ENCODE results near the gene TRDN. TPM values are rescaled to one million over a fixed set of nuclear protein-coding genes. Genes with fewer than 3 reads are reported as not detected.

Gene TRDN
- polyA plus RNA-seq, 1 donor from 2014 or later = not detected

DNA sequence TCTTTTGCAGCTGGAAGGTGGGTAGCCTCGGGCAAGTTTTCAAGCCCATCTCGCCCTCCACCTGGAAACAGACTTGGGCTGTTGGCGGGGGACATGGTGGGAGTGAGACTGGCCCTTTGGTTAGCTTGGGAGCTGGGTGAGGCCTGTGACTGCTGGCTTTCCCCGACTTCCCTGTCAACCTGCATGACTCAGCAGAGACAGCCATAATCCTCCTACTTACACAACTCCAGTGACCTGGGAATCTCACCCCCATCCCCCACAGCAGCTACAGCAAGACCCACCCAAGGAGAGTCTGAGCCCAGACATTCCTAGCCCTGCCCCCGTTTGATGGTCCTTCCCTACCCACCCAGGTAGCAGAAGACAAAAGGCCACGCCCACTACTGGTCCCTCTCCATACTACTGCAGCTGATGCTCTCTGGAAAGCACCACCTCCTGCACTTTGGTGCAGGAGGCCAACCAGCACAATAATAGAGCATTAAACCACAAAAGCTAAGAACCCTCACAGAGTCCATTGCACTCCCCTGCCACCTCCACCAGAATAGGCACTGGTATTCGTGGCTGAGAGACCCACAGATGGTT lies 188.4 kb downstream of the TRDN start:
- TF ChIP-seq, protein P1, sequence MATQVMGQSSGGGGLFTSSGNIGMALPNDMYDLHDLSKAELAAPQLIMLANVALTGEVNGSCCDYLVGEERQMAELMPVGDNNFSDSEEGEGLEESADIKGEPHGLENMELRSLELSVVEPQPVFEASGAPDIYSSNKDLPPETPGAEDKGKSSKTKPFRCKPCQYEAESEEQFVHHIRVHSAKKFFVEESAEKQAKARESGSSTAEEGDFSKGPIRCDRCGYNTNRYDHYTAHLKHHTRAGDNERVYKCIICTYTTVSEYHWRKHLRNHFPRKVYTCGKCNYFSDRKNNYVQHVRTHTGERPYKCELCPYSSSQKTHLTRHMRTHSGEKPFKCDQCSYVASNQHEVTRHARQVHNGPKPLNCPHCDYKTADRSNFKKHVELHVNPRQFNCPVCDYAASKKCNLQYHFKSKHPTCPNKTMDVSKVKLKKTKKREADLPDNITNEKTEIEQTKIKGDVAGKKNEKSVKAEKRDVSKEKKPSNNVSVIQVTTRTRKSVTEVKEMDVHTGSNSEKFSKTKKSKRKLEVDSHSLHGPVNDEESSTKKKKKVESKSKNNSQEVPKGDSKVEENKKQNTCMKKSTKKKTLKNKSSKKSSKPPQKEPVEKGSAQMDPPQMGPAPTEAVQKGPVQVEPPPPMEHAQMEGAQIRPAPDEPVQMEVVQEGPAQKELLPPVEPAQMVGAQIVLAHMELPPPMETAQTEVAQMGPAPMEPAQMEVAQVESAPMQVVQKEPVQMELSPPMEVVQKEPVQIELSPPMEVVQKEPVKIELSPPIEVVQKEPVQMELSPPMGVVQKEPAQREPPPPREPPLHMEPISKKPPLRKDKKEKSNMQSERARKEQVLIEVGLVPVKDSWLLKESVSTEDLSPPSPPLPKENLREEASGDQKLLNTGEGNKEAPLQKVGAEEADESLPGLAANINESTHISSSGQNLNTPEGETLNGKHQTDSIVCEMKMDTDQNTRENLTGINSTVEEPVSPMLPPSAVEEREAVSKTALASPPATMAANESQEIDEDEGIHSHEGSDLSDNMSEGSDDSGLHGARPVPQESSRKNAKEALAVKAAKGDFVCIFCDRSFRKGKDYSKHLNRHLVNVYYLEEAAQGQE (IDR thresholded peaks at IDR 0.05; ENCODE audit: borderline replicate concordance) = no peak
- no peak for TF ChIP-seq RAD21 (conservative IDR thresholded peaks at IDR 0.05)
- no peak for TF ChIP-seq EZH2 (IDR thresholded peaks at IDR 0.05; ENCODE audit: borderline replicate concordance, insufficient read depth, low read length, poor library complexity, severe bottlenecking)
- TF ChIP-seq, protein P2, sequence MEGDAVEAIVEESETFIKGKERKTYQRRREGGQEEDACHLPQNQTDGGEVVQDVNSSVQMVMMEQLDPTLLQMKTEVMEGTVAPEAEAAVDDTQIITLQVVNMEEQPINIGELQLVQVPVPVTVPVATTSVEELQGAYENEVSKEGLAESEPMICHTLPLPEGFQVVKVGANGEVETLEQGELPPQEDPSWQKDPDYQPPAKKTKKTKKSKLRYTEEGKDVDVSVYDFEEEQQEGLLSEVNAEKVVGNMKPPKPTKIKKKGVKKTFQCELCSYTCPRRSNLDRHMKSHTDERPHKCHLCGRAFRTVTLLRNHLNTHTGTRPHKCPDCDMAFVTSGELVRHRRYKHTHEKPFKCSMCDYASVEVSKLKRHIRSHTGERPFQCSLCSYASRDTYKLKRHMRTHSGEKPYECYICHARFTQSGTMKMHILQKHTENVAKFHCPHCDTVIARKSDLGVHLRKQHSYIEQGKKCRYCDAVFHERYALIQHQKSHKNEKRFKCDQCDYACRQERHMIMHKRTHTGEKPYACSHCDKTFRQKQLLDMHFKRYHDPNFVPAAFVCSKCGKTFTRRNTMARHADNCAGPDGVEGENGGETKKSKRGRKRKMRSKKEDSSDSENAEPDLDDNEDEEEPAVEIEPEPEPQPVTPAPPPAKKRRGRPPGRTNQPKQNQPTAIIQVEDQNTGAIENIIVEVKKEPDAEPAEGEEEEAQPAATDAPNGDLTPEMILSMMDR (IDR thresholded peaks at IDR 0.05; ENCODE audit: poor library complexity, severe bottlenecking) = no peak
- no peak for TF ChIP-seq MXI1 (conservative IDR thresholded peaks at IDR 0.05; ENCODE audit: poor library complexity, severe bottlenecking)
- TF ChIP-seq POLR2AphosphoS5 (IDR thresholded peaks at IDR 0.05) = no peak
- no peak for TF ChIP-seq EP300 (conservative IDR thresholded peaks at IDR 0.05; ENCODE audit: poor library complexity, severe bottlenecking)
- no peak for TF ChIP-seq TAF1 (IDR thresholded peaks at IDR 0.05; ENCODE audit: low read depth)
- TF ChIP-seq SMC3 (conservative IDR thresholded peaks at IDR 0.05; ENCODE audit: poor library complexity) = no peak
- Histone ChIP-seq H3F3A (ENCODE audit: insufficient read depth, low read length, poor library complexity, severe bottlenecking) (no peaks in the 10 kb centered on the region), H3K9me2 (ENCODE audit: insufficient read depth, low read length) (no peaks in the 10 kb centered on the region), H3K27me3 (ENCODE audit: insufficient read depth, low read depth, low read length) (no peaks in the 10 kb centered on the region), H3K27ac (ENCODE audit: low read length) (no peak overlapping the region), H3K4me2 (ENCODE audit: low read length) (no peak overlapping the region), H3K9ac (ENCODE audit: low read length) (no peak overlapping the region), H2AFZ (ENCODE audit: low read depth, low read length) (no peak overlapping the region), H3K9me3 (ENCODE audit: low read length) (no peaks in the 10 kb centered on the region), H4K20me1 (ENCODE audit: insufficient read depth) (no peaks in the 10 kb centered on the region), H3K4me3 (ENCODE audit: low read length) (no peak overlapping the region), H3K79me2 (replicated peaks; ENCODE audit: insufficient read depth, low read length) (no peaks in the 10 kb centered on the region), H3K36me3 (ENCODE audit: insufficient read depth, low read length) (no peaks in the 10 kb centered on the region)

DNA sequence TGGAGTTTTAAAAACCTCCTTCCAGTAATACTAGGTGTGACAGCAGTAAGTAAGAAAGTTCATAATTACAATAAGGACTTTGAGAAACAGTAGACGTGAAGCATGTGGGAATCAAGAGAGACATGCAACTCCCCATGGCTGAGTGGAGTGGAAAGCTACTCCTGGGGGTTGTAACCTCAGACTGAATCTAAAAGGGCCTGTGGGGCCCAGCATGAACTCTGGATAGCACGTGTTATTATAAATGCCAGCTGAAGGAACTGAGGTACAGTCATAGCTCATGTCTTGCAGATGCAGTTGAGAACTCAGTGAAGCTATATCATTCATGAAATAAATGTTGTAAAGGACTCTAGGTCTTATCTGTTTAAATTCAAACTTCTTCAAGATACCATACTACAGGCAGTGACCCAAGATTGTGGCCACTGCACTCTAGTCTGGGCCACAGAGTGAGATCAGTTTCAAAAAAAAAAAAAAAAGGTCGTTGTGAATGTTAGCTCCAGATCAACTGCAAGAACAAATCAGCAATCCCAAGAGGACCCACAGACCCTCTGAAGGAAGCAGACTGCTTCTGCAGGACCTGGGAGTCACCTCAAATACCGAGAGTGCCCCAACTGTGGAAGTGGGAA lies 189.3 kb downstream of the TRDN start:
- Histone ChIP-seq H3K27me3 (ENCODE audit: insufficient read depth, low read depth, low read length) (no peaks in the 10 kb centered on the region), H3F3A (ENCODE audit: insufficient read depth, low read length, poor library complexity, severe bottlenecking) (no peaks in the 10 kb centered on the region), H3K9ac (ENCODE audit: low read length) (no peak overlapping the region), H3K4me3 (ENCODE audit: low read length) (no peak overlapping the region), H3K9me2 (ENCODE audit: insufficient read depth, low read length) (no peaks in the 10 kb centered on the region), H4K20me1 (ENCODE audit: insufficient read depth) (no peaks in the 10 kb centered on the region), H2AFZ (ENCODE audit: low read depth, low read length) (no peak overlapping the region), H3K79me2 (replicated peaks; ENCODE audit: insufficient read depth, low read length) (no peaks in the 10 kb centered on the region), H3K36me3 (ENCODE audit: insufficient read depth, low read length) (no peaks in the 10 kb centered on the region), H3K9me3 (ENCODE audit: low read length) (no peaks in the 10 kb centered on the region), H3K4me2 (ENCODE audit: low read length) (no peak overlapping the region), H3K27ac (ENCODE audit: low read length) (no peak overlapping the region)
- TF ChIP-seq SMC3 (conservative IDR thresholded peaks at IDR 0.05; ENCODE audit: poor library complexity) (no peak), POLR2AphosphoS5 (IDR thresholded peaks at IDR 0.05) (no peak), EZH2 (IDR thresholded peaks at IDR 0.05; ENCODE audit: borderline replicate concordance, insufficient read depth, low read length, poor library complexity, severe bottlenecking) (no peak), TAF1 (IDR thresholded peaks at IDR 0.05; ENCODE audit: low read depth) (no peak), EP300 (conservative IDR thresholded peaks at IDR 0.05; ENCODE audit: poor library complexity, severe bottlenecking) (no peak), MXI1 (conservative IDR thresholded peaks at IDR 0.05; ENCODE audit: poor library complexity, severe bottlenecking) (no peak)
- TF ChIP-seq, protein P2 (IDR thresholded peaks at IDR 0.05; ENCODE audit: poor library complexity, severe bottlenecking) = no peak
